ENCODE data around the gene MYDGF.

MYDGF gene

GRCh38 chr19:4649392-4650047 is 20.6 kb downstream of the MYDGF start:
- H3K27ac ChIP-seq = no peak overlapping the region
- TF ChIP-seq ZFX (IDR thresholded peaks at IDR 0.05; ENCODE audit: borderline replicate concordance) (no peak), CTCF (IDR thresholded peaks at IDR 0.05) (no peak)

GRCh38 chr19:4647676-4648644 is 22.2 kb downstream of the MYDGF start:
- H3K27ac ChIP-seq = no peak overlapping the region
- TF ChIP-seq CTCF (IDR thresholded peaks at IDR 0.05) (no peak; the same call in 1 of the 2 replicates), ZFX (IDR thresholded peaks at IDR 0.05; ENCODE audit: borderline replicate concordance) (no peak)

GRCh38 chr19:4645718-4646117 is 24.4 kb downstream of the MYDGF start:
- TF ChIP-seq ZFX (IDR thresholded peaks at IDR 0.05; ENCODE audit: borderline replicate concordance) = no peak
- TF ChIP-seq CTCF (IDR thresholded peaks at IDR 0.05) = no peak

GRCh38 chr19:4642625-4643024 is 27.5 kb downstream of the MYDGF start:
- no peak overlapping the region for H3K27ac ChIP-seq
- no peak for TF ChIP-seq CTCF (IDR thresholded peaks at IDR 0.05)
- no peak for TF ChIP-seq ZFX (IDR thresholded peaks at IDR 0.05; ENCODE audit: borderline replicate concordance)

More at GRCh38 chr19:4645718-4646117, 24.4 kb downstream of the MYDGF start:
- H3K27ac ChIP-seq = no peak overlapping the region

GRCh38 chr19:4641132-4641531 is 29.0 kb downstream of the MYDGF start:
- TF ChIP-seq ZFX (IDR thresholded peaks at IDR 0.05; ENCODE audit: borderline replicate concordance) (no peak), CTCF (IDR thresholded peaks at IDR 0.05) (no peak)
- no peak overlapping the region for H3K27ac ChIP-seq

GRCh38 chr19:4640247-4641000 is 29.7 kb downstream of the MYDGF start:
- H3K27ac ChIP-seq = no peak overlapping the region
- TF ChIP-seq ZFX (IDR thresholded peaks at IDR 0.05; ENCODE audit: borderline replicate concordance) (no peak), CTCF (IDR thresholded peaks at IDR 0.05) (no peak)

Measured in 22Rv1 (cell line).